Measurements from ENCODE around the gene VGLL4. TPM values are rescaled to one million over a fixed set of nuclear protein-coding genes. Genes with fewer than 3 reads are reported as not detected.

Gene VGLL4
- total RNA-seq, 1 donor from 2014 or later: 96.5 TPM

DNA sequence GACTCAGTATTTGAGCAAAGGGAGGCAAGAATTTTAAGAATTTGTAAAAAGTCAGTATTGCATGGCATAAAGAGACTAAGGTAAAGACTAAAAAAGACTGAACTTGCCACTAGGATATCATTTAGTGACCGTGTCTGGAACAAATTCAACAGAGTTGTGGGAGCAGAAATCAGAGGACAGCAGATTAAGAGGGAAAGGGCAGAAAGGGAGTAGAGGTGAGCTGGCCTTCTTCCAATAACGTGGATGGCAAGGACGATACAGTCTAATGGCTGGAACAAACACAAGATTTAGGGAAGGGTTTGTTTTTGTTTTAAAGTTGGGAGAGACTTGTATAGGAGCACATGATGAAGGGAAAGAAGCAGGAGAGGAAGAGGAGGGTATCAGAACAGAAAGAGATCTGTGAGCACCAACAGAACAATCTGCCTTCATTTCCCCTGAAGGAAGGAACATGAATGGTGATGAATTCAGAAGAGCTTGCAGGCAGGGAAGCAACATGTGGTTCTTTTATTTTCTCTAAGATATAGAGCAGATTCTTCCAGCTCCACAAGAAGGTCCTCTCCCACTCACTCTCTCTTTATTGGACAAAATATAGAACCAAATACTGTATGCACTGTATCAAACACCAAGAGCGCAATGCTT, 8.6 kb downstream of the VGLL4 start:
- intact Hi-C loops (cut with DNase I): no loop called here
- DNase-seq (ENCODE audit: low spot score) (no peak), ATAC-seq (no peak)

DNA sequence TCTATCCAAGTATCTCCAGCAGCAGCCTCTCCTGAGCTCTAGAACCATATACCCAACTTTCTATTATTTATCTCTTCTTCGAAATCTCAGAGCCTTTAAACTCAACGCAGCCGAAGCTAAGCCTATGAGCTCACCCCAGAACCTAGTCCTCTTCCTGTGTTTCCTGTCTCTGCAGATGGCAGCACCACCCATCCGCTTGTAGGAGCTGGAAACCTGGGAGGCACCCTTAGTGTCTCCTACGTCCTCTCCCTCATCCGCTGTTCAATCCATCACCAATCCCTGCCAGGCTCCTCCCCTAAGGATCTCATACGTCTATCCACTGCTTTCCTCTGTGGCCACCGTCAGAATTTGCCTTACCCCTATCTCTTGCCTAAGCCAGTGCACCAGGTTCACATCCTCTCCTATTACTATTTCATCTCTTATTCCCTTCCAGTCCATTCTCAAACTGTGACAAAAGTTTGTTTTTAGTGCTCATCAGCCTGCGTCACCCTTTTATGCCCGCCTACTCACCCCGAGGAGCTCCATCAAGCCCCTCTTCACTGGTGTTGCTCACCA, 9.6 kb downstream of the VGLL4 start:
- peak; percentile 36 for ATAC-seq
- no peak for DNase-seq (ENCODE audit: low spot score)
- intact Hi-C loops (cut with DNase I): no loop called here

DNA sequence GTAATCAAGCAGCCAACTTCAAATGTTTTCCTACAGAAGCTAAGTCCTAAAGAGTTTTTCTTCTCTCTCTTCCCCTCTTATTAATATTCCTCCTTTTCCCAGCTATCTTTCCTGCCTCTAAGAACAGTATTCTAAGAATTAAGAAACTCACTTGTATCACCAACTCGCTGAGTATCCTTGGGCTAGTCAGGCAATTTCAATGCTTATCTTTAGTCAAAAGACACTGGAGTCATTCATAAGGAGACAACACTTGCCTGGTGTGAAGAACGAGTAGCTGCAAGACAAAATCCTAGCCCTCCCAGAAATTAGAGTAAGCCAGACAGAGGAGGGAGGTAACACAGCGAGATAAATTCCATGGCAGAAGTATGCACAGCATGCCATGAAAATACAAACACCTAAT, 10.7 kb downstream of the VGLL4 start:
- intact Hi-C loops (cut with DNase I): no loop called here
- DNase-seq (ENCODE audit: low spot score) (no peak), ATAC-seq (peak; percentile 20)

GRCh38 chr3:11632564-11632963, 11.2 kb downstream of the VGLL4 start:
- ATAC-seq (no peak), DNase-seq (ENCODE audit: low spot score) (no peak)
- intact Hi-C loops (cut with DNase I): no loop called here

- intact Hi-C loops (cut with DNase I): no loop called here
- no peak for ATAC-seq
- DNase-seq (ENCODE audit: low spot score): no peak
These were observed 11.9 kb downstream of the VGLL4 start for GRCh38 chr3:11631820-11632219.

GRCh38 chr3:11629716-11630115, 14.0 kb downstream of the VGLL4 start:
- DNase-seq (ENCODE audit: low spot score): no peak
- intact Hi-C loops (cut with DNase I): no loop called here
- ATAC-seq: no peak

GRCh38 chr3:11627612-11628011, 16.1 kb downstream of the VGLL4 start:
- ATAC-seq (no peak), DNase-seq (ENCODE audit: low spot score) (no peak)
- intact Hi-C loops (cut with DNase I): no loop called here

DNA sequence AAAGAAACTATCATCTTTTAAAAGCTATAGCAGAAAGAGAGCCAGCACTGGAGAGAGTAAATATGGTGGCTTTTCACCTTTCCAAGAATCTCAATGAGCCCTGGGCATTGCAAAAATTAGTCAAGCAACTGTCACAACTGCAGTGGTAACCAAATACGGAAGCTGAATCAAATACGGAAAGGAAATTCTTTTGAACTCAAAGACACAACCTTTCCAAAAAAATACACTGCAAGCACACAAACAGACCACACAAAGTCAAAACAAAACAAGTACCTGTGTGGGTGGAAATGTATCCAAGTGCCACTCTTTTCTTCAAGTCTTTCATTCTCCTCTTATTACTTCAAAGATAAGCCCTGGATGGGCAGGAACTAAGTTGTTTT, 17.6 kb downstream of the VGLL4 start:
- intact Hi-C loops (cut with DNase I): no loop called here
- DNase-seq (ENCODE audit: low spot score) (no peak), ATAC-seq (no peak)

GRCh38 chr3:11625376-11626083, 18.2 kb downstream of the VGLL4 start:
- intact Hi-C loops (cut with DNase I): no loop called here
- no peak for ATAC-seq
- DNase-seq (ENCODE audit: low spot score): no peak

- ATAC-seq: no peak
- no peak for DNase-seq (ENCODE audit: low spot score)
- intact Hi-C loops (cut with DNase I): no loop called here
These were observed 18.9 kb downstream of the VGLL4 start for GRCh38 chr3:11624704-11625375.

DNA sequence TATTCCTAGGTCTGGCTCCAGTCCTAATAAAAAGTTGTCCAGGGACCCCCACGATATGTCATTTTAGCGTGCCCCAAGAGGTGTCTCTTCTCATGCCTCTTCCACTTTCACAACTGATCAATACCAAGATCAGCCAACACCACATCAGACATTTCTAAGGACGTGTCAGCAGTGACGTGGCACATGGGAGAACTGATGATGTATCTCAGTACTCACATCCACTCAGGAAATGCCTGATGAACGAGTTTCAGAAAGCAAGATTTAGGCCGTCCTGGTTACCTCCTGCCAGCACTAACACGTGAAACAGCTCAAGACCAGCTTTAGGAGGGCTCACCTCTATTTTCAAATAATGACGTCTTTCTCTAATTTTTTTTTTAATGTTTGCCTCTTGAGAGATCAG, 19.6 kb downstream of the VGLL4 start:
- DNase-seq (ENCODE audit: low spot score): no peak
- intact Hi-C loops (cut with DNase I): no loop called here
- no peak for ATAC-seq

GRCh38 chr3:11622586-11623550, 20.8 kb downstream of the VGLL4 start:
- no peak for ATAC-seq
- intact Hi-C loops (cut with DNase I): no loop called here
- DNase-seq (ENCODE audit: low spot score): no peak

DNA sequence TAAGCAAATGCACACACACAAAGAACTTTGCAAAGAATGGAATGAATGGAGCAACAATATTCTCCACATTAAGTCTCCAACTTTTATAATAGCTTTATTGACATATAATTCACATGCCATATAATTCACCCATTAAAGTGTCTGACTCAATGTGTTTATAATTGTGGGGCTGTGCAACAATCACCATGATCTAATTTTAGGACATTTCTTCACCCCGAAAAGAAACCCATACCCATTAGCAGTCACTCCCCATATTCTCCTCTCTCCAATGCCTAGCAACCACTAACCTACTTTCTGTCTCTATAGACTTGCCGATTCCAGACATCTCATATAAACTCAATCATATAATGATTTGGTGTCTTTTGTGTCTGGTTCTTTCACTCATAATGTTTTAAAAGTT, 22.6 kb downstream of the VGLL4 start:
- ATAC-seq: no peak
- DNase-seq (ENCODE audit: low spot score): no peak
- intact Hi-C loops (cut with DNase I): no loop called here

- ATAC-seq (no peak), DNase-seq (ENCODE audit: low spot score) (no peak)
- intact Hi-C loops (cut with DNase I): no loop called here
These were observed 23.6 kb downstream of the VGLL4 start for GRCh38 chr3:11619946-11620652.

DNA sequence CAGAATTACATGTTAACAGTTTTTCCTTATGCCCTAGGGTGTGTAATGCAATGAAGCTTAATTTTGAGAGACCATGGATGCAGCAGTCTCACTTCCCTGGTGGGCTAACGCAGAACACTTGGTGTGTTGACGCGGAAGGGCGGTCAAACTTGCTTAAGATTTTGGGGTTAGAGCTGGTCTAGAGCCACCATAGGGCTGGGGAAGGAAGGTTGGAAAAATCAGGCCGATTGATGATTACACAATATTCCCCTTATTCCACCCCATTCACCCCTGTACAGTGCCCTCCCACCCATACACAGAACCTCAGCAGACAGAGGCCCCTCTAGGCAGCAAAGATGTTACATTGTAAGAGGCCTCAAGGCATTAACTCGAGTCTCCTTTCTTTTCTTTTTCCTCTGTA, 24.3 kb downstream of the VGLL4 start:
- ATAC-seq: no peak

GRCh38 chr3:11618904-11619303, 24.8 kb downstream of the VGLL4 start:
- DNase-seq (ENCODE audit: low spot score) (no peak), ATAC-seq (no peak)
- intact Hi-C loops (cut with DNase I): no loop called here

More for the DNA sequence above, 24.3 kb downstream of the VGLL4 start:
- no peak for DNase-seq (ENCODE audit: low spot score)
- intact Hi-C loops (cut with DNase I): no loop called here

- intact Hi-C loops (cut with DNase I): no loop called here
- ATAC-seq (no peak), DNase-seq (ENCODE audit: low spot score) (no peak)
These were observed 27.2 kb downstream of the VGLL4 start for GRCh38 chr3:11616551-11616950.

DNA sequence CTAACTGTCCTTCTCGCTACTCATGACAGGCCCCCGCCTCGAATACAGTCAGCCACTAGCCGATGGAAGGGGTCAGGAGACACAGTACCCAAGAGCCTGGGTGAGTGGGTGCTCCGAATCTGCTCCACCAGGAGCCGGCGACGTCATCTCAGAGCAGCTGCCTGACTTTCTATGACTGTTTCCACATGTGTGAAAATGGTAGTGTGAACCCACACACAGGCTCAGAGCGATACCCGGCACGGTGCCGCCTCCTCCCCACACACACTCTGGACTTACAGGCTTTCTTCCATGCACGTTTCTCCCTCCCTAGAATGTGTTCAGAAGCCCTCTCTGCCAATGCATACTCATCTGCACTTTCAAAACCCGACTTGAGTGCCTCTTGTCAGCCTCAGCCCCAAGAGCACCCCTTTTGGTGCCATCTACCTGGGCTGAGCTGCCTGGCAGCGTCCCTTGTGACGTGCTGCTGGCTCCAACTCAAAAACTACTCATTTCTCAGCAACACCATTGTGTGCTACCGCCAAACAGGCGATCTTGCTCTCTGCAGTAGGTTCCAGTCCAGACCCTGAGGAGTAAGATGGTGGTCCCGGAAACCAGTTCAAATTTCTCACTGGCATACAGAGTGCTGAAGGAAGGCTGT, 29.7 kb downstream of the VGLL4 start:
- ATAC-seq (peak; percentile 30), DNase-seq (ENCODE audit: low spot score) (no peak)
- intact Hi-C loops (cut with DNase I): no loop called here
